ENCODE data around the gene PCCA.
A peak's percentile ranks its signal among the peaks of the same experiment; 100 is the strongest.
"Not testable (repeated sequence)": the region's sequence is repeated elsewhere in the genome, so short reads cannot be mapped to it uniquely, and the experiment has no call there.

Gene PCCA

DNA sequence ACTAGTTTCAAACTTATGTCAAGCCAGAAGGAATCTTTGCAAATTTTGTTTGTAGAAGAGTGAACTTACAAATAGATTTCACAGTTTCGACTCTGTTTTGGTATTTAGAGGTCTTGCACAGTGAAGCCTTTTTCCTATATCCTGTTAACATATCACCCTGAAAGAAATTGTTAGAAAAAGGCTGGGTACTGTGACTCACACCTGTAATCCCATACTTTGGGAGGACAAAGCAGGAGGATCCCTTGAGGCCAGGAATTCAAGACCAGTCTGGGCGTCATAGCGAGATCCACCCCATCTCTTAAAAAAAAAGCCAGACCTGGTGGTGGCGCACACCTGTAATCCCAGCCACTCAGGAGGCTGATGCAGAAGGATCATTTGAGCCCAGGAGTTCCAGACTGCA is 275.7 kb downstream of the PCCA start:
- no peak for DNase-seq

- no peak for DNase-seq
Measured at GRCh38 chr13:100365680-100366079, 276.8 kb downstream of the PCCA start.

- no peak for DNase-seq
Measured at GRCh38 chr13:100378533-100378932, 289.6 kb downstream of the PCCA start.

DNA sequence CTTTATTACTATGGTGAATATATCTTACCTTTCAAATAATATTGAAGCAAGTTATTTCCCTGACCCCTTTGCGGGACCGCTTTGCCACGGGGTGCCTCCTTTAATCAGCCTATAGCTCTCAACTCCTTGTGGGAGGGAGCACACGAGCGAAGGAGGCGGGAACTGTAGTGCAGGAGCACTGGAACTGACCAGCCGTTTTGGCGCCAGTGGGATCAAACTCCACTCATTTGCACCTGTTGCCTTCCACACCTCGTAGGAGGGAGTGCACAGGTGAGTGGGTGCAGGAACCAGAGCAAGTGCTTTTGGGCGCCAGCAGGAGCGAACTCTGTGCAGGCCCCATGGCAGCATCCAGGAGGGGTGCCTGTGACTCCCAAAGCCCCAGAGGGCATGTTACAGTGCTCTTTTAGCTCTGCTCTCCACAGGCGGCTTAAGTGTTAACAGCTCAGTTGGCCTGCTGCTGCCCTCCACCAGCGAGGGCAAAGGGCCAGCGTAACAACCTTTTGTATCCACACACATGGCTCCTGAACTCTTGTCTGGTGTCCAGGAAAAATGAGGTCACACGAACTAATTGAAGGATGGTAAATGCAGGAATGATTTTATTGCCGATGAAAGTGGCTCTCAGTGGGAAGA is 292.8 kb downstream of the PCCA start:
- no peak for DNase-seq

DNA sequence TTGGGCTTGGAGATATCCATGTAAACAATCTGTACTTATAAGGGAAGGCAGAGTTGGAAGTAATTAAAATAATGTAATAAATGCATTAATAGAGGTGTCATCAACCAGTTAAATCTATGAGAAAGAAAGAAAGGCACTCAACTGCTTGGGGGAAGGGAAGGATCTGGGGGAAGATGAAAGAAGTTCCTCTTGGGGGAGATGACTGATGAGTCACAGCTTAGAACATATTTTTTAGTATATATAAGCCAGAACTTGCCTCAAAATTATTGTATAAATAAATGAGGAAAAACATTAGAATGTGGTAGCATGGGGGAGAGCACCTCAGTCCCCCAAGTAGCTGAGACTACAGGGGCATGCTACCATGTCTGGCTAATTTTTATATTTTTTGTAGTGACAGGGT is 293.9 kb downstream of the PCCA start:
- no peak for DNase-seq

DNA sequence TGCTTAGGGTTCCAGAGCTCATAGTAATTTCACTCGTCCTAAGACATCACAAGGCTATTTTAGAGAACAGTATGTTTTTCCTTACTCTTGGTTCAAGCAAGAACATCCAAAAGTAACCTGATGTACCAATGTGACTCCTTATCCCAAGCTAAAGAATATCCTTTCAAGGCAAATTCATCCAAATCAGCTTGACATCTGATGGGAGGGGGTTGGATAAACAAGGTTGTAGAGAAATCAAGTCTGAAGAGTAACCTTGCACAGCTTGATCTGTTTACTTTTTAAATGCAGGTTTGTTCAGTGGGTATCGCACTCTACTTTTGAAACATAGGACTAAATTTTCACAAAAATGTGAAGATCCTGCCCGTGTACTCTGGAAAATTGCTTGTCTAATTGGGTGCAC is 298.5 kb downstream of the PCCA start:
- no peak for DNase-seq

DNA sequence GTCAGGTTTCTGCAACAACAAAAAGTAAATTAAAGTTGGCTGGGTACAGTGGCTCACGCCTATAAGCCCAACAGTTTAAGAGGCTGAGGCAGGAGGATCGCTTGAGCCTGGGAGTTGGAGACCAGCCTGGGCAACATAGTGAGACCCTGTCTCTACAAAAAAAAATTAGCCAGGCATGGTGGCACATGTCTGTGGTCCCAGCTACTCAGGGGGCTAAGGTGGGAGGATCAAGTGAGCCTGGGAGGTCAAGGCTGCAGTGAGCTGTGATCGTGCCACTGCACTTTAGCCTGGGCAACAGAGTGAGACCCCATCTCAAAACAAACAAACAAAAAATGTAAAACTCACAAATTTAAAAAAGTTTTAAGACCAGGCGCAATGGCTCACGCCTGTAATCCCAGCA is 299.3 kb downstream of the PCCA start:
- not testable (repeated sequence) for DNase-seq

DNA sequence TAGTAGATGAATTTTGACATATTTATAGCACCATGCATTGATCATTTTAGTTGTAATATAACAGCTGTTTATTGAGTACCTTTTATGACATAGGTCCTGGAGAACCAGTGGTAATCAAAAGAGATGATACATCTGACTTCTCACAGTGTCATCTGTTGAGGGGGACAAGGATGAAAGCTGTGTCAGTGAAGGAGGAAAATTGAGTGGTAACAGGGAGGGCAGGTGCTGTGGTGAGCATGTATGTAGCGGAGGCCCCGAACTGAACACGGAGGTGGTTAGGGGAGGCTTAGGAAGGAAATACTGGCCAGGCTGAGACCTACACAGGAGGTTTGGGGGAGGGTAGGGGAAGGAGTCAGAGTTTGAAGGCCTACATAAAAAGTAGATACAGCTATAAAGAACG is 300.0 kb downstream of the PCCA start:
- no peak for DNase-seq

DNA sequence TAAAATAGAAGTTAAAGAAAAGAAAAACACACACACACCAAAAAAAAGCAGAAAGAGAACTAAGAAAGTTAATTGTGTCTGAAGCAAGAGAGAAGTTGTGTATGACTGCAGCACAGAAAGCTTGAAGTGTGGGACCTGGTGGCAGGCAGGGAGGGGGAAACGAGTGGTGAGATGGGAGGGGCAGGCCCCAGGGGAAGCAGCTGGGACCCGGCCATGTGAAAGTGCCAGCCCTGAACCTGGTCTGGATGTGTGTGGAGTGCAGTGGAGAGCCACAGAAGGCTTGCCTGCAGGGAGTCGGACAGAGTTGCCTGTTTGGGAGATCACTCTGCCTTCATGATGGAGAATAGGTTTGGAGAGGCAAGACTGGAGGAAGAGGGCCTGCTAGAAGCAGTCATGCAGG is 300.7 kb downstream of the PCCA start:
- DNase-seq, result no peak

GRCh38 chr13:100392709-100393630 is 304.1 kb downstream of the PCCA start:
- peak in 1 of 2 experiments; percentile 42 for DNase-seq

- no peak for DNase-seq
Measured at GRCh38 chr13:100394005-100394695, 305.3 kb downstream of the PCCA start.

DNA sequence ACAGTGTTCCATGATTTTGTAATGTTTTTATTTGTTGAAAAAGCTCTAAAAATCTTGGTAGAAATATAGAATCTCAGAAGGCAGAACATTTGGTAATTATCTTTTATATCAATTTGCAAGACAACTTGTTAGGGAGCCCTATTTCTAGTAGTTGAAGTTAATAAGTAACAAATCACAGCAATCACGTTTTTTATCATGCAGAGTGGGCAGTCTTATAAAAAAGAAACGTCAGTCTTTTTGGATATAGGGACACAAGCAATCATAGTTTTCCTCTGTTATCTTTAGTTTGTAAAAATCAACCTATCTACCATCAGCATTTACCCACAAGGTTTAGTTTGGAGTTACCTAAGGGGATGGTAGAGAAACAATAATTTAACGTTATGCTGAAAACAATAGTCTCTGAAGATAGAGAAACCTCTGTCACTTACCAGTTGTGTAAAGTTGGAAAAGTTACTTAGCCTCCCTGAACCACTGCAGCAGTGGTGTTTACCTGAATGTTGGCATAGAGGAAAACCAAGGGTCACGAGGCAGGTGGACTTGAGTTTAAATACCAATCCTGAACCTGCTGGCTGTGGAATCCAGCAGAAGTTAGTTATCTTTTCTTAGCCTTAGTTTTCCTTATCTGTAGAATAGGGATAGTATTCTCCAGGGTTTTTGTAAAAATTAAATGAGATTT is 306.9 kb downstream of the PCCA start:
- DNase-seq, result no peak

DNA sequence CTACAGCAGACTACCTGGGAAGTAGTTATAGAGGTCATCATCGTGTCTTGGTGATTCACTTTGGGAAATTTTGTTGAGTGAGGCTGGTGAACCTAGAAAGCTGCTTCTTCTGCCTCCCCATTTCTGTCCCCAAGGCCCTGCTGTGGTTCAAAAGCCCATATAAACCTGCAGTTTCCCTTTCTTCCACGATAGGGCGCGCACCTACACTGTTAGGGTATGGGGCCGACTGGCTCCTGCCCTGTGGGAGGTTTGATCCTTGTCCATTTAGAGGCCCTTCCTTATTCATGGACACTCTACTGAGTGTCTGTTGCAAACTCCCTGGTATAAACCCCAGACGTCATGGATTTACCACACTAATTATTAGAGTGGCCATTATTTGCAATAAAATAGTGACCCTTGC is 307.9 kb downstream of the PCCA start:
- no peak for DNase-seq

DNA sequence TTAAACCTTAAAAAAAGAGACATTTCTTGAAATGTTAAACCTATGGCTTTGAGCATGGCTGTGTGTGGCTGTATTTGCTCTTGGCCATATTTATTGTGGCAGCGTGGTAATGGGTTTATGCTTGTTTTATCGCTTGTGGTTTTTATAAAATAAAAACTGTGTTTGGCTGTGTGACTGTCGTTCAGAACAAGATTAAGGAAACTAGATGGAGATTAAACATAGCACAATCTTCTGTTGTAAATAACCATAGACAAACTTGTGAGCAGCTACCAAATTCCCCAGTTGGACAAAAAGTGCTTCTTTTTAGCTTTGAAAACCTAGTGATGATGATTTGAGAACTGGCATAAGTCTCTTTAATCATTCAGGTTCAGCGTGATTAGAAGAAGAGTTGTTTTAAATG is 308.7 kb downstream of the PCCA start:
- no peak for DNase-seq

DNA sequence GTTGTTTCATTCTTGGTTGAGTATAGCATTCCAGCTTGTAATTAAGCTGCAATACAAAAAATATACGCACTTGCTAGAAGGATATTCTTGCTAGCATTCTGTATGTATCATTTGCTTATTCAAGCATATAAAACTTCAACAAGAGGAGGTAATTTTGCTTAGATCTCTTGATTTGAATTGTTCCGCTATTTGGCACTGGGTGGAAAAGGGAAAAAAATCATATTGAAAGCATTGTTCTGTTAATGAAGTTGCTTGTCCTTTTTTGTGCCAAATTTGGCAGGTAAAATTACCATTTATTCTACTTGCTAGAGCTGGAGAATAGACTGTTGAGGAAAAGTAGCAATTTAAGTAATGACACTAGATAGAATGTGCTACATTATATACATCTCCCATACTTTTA is 309.5 kb downstream of the PCCA start:
- DNase-seq, result no peak

DNA sequence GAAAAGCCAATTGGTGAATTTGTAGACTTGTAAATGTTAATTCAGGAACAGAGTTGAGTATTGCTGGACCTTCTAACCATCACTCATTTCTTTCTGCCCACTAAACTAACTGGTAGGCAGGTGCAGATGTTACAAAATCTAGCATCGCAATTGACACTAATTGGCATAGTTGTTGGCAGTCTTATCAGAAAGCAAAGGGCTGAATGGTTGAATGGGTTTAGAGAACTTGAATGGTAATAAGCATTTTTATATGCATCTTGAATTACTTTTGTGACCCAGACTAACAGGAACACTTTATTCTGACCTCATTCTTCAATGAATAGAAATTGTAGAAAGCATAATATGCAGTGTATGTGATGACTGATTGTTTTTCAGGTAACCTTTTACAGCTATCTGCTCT is 310.6 kb downstream of the PCCA start:
- DNase-seq, result no peak

DNA sequence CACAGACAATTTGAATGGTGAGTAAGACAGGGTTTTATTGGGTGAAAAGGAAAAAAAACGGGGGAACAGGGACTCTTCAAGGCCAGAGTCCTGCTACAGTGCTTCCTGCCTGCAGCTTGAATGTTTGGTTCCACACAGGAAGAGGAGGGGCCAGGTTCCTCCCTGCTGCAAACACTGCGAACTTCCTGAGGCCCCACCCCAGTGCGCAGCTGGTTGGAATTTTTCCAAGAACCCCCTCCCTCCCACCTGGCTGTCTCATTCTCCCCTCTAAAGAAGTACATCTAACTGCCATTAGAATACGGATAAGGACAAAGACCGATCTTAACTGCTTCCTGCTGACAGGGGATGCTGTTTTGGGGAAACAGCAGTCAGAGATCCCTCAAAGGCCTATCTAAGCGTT is 314.8 kb downstream of the PCCA start:
- DNase-seq, result no peak

DNA sequence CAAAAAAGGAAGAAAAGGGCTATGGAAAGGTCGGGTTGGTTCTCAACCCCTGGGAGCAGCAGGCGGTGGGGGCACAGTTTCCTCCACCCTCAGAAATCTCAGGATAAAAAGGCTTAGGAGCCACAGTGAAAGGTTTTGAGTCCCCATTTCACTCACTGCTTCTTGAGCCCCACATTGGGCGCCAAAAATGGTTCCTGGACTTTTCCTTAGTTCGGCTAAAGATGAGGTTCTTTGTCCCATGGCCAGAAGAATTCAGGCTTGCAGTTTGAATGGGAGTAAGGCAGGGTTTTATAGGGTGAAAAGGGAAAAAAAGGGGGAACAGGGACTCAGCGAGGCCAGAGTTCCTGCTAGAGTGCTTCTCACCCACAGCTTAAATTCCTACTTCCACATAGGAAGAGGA is 320.2 kb downstream of the PCCA start:
- DNase-seq, result no peak

DNA sequence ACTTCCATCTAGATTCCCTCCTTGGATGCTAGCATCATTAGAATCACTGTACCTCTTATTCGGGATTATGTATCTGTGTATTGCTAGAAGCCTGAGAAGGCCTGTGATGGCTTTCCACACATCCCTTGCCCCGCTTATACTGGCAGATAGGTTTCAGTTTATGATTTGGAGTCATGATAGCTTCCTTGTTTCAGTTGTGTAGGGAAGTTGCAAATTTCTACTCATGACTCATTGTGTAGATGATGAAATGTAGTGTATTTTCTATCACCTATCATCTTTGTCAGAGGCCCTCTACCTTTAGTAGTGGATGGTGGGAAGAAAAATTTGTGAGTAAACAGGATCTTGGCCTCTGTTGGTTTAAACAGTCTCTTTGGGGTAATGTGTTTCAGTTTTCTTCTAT is 334.5 kb downstream of the PCCA start:
- DNase-seq, result no peak

- DNase-seq, result no peak
Measured at GRCh38 chr13:100428986-100429385, 340.1 kb downstream of the PCCA start.

DNA sequence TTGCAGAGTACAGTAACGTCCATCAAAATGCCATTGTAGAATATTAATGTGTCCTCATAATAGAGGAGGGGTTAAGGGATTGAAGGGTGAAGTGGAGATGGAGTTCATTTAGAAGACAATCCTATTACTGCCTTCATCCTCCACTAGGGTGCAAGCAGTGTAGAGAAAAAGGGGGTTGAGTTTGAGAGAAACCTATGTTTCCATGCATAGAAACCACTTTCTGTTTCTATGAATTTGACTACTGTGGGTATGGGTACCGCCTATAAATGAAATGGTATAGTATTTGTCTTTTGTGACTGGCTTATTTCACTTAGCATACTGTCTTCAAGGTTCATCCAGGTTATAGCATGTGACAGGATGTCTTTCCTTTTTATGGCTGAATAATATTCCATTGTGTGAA is 343.7 kb downstream of the PCCA start:
- DNase-seq, result no peak

- DNase-seq, result no peak
Measured at GRCh38 chr13:100433475-100433874, 344.6 kb downstream of the PCCA start.

DNA sequence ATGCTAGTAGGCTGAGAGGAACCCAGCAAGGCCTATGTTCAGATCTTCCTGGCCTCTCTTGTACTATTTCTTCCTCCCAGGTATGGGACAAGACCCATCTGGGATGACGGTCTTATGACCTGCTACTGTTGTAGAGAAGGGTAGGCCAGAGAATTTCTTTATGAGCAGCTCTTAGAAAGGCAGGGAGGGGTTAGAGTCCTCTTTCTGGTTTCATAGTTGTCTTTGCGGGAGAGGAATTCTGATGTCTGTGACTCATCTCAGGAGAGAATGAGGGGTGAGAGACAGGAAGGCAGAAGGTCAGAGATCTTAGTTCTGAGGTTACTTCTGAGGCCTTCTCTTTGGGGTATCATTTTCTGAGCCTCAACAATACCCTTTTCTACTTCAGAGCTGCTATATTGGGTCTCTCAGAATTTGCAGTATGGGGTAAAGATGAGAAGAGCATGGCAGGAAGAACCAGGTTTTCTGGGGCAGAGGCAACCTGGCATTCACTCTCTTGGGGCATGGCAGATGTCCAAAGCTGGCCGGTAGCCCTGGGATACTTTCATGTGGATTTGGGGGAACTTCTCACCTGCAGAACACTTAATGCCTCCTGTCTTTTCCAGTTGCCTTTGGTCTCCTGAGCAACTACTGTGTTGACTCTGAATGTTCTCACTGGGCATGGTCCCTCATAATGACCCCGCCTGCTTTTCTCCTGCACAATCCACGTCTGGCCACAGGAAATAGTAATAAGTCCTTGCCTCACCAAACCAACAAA is 345.3 kb downstream of the PCCA start:
- no peak for DNase-seq

Data from NCI-H446 (cell line).